NK-92 treated with Interleukin-12 subunit alpha and Interleukin-12 subunit beta, amount 100 ng/mL, for 24 hours (cell line): ENCODE measurements around the gene PGLYRP3.

Experiments used
- DNase-seq: peaks from one replicate; lab custom pipeline; 2025; lab: John Stamatoyannopoulos, UW

Gene PGLYRP3

GRCh38 chr1:153313288-153313687 lies 536 bp upstream of the PGLYRP3 start:
- no peak for DNase-seq

- no peak for DNase-seq
Measured at GRCh38 chr1:153310526-153310925, 2.2 kb downstream of the PGLYRP3 start.

GRCh38 chr1:153309441-153309840 lies 3.3 kb downstream of the PGLYRP3 start:
- DNase-seq: no peak

- DNase-seq: no peak
Measured at GRCh38 chr1:153308540-153308939, 4.2 kb downstream of the PGLYRP3 start.

GRCh38 chr1:153307221-153307600 lies 5.5 kb downstream of the PGLYRP3 start:
- no peak for DNase-seq

- no peak for DNase-seq
Measured at GRCh38 chr1:153306303-153307220, 6.2 kb downstream of the PGLYRP3 start.

GRCh38 chr1:153305682-153306081 lies 7.1 kb downstream of the PGLYRP3 start:
- no peak for DNase-seq

GRCh38 chr1:153302308-153302707 lies 10.4 kb downstream of the PGLYRP3 start:
- DNase-seq: no peak

- no peak for DNase-seq
Measured at GRCh38 chr1:153293851-153294250, 18.9 kb downstream of the PGLYRP3 start.

GRCh38 chr1:153293480-153293775 lies 19.3 kb downstream of the PGLYRP3 start:
- no peak for DNase-seq

GRCh38 chr1:153292740-153293479 lies 19.8 kb downstream of the PGLYRP3 start:
- DNase-seq: no peak

GRCh38 chr1:153292185-153292584 lies 20.6 kb downstream of the PGLYRP3 start:
- no peak for DNase-seq

- DNase-seq: no peak
Measured at GRCh38 chr1:153291514-153291913, 21.2 kb downstream of the PGLYRP3 start.

GRCh38 chr1:153288634-153289275 lies 24.0 kb downstream of the PGLYRP3 start:
- DNase-seq: no peak

GRCh38 chr1:153277852-153278251 lies 34.9 kb downstream of the PGLYRP3 start:
- DNase-seq: peak; percentile 10

- DNase-seq: no peak
Measured at GRCh38 chr1:153272186-153272585, 40.6 kb downstream of the PGLYRP3 start.

GRCh38 chr1:153271711-153272110 lies 41.0 kb downstream of the PGLYRP3 start:
- DNase-seq: no peak

GRCh38 chr1:153265457-153265856 lies 47.3 kb downstream of the PGLYRP3 start:
- DNase-seq: no peak

GRCh38 chr1:153262462-153263157 lies 50.1 kb downstream of the PGLYRP3 start:
- DNase-seq: no peak

GRCh38 chr1:153262070-153262366 lies 50.7 kb downstream of the PGLYRP3 start:
- no peak for DNase-seq

- DNase-seq: no peak
Measured at GRCh38 chr1:153261281-153262069, 51.3 kb downstream of the PGLYRP3 start.
